Hepatocyte (in vitro differentiated cells): ENCODE results near the gene SSC5D. TPM values are rescaled to one million over a fixed set of nuclear protein-coding genes. Genes with fewer than 3 reads are reported as not detected.

Experiments
- DNase-seq: peaks from one replicate; pipeline ENCODE4 v3.0.0-alpha.2; 2016; ENCODE audit warnings: low spot score
- H2AFZ ChIP-seq: fragments of 200-600 bp; sonication (generic); 2 replicates; pipeline ENCODE4 v1.6.0; 2016; ENCODE audit warnings: antibody characterized with exemption, mild to moderate bottlenecking
- H3K27ac ChIP-seq: fragments of 200-600 bp; sonication (generic); 2 replicates; pipeline ENCODE4 v1.5.1; 2016; ENCODE audit warnings: mild to moderate bottlenecking
- H3K27me3 ChIP-seq: fragments of 200-600 bp; sonication (generic); 2 replicates; pipeline ENCODE4 v1.6.1; 2016
- H3K36me3 ChIP-seq: fragments of 200-600 bp; sonication (generic); replicated peaks from 2 replicates; pipeline ENCODE4 v1.5.1; 2016; ENCODE audit warnings: low read depth; ENCODE audit not compliant: insufficient read depth
- H3K4me1 ChIP-seq: fragments of 200-600 bp; sonication (generic); 2 replicates; pipeline ENCODE4 v1.5.1; 2016; ENCODE audit warnings: mild to moderate bottlenecking, moderate library complexity; ENCODE audit not compliant: insufficient read depth
- H3K4me2 ChIP-seq: fragments of 200-600 bp; sonication (generic); 2 replicates; pipeline ENCODE4 v1.6.0; 2016
- H3K4me3 ChIP-seq: fragments of 200-600 bp; sonication (generic); 2 replicates; pipeline ENCODE4 v1.5.1; 2016; ENCODE audit warnings: mild to moderate bottlenecking
- H3K79me2 ChIP-seq: fragments of 200-600 bp; sonication (generic); 2 replicates; pipeline ENCODE4 v1.6.0; 2017; ENCODE audit warnings: mild to moderate bottlenecking
- H3K9me2 ChIP-seq: fragments of 200-600 bp; sonication (generic); replicated peaks from 2 replicates; pipeline ENCODE4 v1.6.0; 2017; ENCODE audit warnings: mild to moderate bottlenecking; ENCODE audit not compliant: insufficient read depth
- H3K9me3 ChIP-seq: fragments of 200-600 bp; sonication (generic); 2 replicates; pipeline ENCODE4 v1.5.1; 2016; ENCODE audit warnings: low read depth, mild to moderate bottlenecking
- H4K20me1 ChIP-seq: fragments of 200-600 bp; sonication (generic); 2 replicates; pipeline ENCODE4 v1.6.0; 2016; ENCODE audit warnings: mild to moderate bottlenecking; ENCODE audit not compliant: insufficient read depth, poor library complexity, severe bottlenecking
- EZH2 ChIP-seq: fragments of 200-600 bp; sonication (generic); IDR thresholded peaks from 2 replicates; pipeline ENCODE4 v1.6.1; 2016; ENCODE audit warnings: antibody characterized with exemption, mild to moderate bottlenecking, borderline replicate concordance
- EZH2phosphoT487 ChIP-seq: fragments of 200-600 bp; sonication (generic); IDR thresholded peaks from one replicate; pipeline ENCODE4 v1.6.1; 2018; ENCODE audit warnings: antibody characterized with exemption, mild to moderate bottlenecking, low read depth, moderate library complexity; ENCODE audit not compliant: unreplicated experiment, severe bottlenecking
- WGBS: methylation state at CpG from one replicate; pipeline ENCODE4 v1.1.6; 2016; ENCODE audit warnings: low lambda C conversion rate; ENCODE audit errors: missing lambda C conversion rate; 5-methylcytosine and 5-hydroxymethylcytosine counted together
- polyA plus RNA-seq: library from polyadenylated mRNA; unstranded; fragments of >200 nt; fragmentation: Nextera tagmentation; extraction: Ambion mirVana; gene quantifications from 2 replicates; pipeline ENCODE4 v1.2.1, GENCODE V29; 2016
- total RNA-seq: library from RNA; depleted of rRNA; stranded (reverse); fragments of >200 nt; gene quantifications from 2 replicates; pipeline ENCODE4 v1.2.3, GENCODE V29; 2014
- TF ChIP-seq, protein P1 (sequence below): fragments of 200-600 bp; sonication (generic); IDR thresholded peaks from 2 replicates; pipeline ENCODE4 v1.5.1; 2016; ENCODE audit warnings: antibody characterized with exemption, mild to moderate bottlenecking; ENCODE audit not compliant: poor library complexity

Gene SSC5D
- total and polyA plus RNA-seq, 2 experiments from 2014 or later: 0.80 to 5.1 TPM

- no peak overlapping the region for H3K4me3 ChIP-seq
- TF ChIP-seq, protein P1, sequence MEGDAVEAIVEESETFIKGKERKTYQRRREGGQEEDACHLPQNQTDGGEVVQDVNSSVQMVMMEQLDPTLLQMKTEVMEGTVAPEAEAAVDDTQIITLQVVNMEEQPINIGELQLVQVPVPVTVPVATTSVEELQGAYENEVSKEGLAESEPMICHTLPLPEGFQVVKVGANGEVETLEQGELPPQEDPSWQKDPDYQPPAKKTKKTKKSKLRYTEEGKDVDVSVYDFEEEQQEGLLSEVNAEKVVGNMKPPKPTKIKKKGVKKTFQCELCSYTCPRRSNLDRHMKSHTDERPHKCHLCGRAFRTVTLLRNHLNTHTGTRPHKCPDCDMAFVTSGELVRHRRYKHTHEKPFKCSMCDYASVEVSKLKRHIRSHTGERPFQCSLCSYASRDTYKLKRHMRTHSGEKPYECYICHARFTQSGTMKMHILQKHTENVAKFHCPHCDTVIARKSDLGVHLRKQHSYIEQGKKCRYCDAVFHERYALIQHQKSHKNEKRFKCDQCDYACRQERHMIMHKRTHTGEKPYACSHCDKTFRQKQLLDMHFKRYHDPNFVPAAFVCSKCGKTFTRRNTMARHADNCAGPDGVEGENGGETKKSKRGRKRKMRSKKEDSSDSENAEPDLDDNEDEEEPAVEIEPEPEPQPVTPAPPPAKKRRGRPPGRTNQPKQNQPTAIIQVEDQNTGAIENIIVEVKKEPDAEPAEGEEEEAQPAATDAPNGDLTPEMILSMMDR: no peak
- TF ChIP-seq EZH2 (no peak), EZH2phosphoT487 (no peak)
- no peaks in the 10 kb centered on the region for H3K9me3 ChIP-seq
- H3K36me3 ChIP-seq: no peaks in the 10 kb centered on the region
- no peaks in the 10 kb centered on the region for H3K27me3 ChIP-seq
- no peak overlapping the region for H3K4me2 ChIP-seq
- no peaks in the 10 kb centered on the region for H4K20me1 ChIP-seq
- no peaks in the 10 kb centered on the region for H3K9me2 ChIP-seq
- 64% methylated on average over 15 of the region's 16 CpGs for WGBS
- H2AFZ ChIP-seq: no peak overlapping the region
- peaks cover 13% of the 10 kb centered on the region for H3K4me1 ChIP-seq
- DNase-seq: no peak
- no peak overlapping the region for H3K27ac ChIP-seq
- H3K79me2 ChIP-seq: peaks cover 14% of the 10 kb centered on the region
Observed at GRCh38 chr19:55473225-55474012, 14.8 kb upstream of the SSC5D start.

DNA sequence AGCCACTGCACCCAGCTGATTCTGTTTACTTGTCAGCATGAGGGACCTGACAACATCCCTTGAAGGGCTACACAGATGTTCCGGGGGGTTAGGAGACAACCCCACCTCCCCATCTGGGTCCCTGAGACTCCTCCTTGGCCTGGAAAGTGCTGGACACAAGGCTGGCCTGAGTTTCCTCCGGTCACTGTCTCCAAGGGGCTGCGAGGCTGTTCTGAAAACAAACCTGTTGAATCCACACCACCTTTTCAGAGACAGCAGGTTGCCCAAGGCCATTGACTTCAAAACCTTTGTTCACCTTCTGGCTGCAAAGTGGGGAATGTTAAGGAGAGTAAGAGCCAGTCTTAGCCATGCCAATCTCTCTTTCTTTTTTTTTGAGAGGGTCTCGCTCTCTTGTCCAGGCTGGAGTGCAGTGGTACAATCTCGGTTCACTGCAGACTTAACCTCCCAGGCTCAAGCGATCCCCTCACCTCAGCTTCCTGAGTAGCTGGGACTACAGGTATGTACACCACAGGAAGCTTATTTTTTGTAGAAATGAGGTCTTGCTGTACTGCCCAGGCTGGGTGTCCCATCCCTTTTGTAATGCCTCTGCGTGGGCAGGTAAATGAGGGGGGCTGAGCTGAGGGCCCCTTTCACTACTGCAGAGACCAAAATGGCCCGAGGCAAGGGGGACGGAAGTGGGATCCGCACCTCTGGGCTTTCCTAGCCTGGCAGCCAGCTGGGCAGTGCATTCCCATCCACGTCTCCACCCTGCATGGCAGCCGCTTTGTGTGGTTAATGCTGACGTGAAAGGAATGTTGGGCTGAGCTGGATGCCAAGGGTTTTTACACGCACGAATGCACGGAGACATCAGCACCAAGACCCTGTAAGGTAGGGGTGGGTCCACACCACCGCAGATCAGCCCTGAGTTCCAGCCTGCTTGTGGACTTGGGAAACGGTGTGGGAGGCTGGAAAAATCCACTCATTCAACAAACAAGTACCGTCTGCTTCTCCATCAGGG, 13.7 kb upstream of the SSC5D start:
- no peak overlapping the region for H3K4me2 ChIP-seq
- no peak for DNase-seq
- no peaks in the 10 kb centered on the region for H4K20me1 ChIP-seq
- no peaks in the 10 kb centered on the region for H3K9me2 ChIP-seq
- H2AFZ ChIP-seq: no peak overlapping the region
- H3K4me1 ChIP-seq: peaks cover 13% of the 10 kb centered on the region
- H3K79me2 ChIP-seq: peaks cover 18% of the 10 kb centered on the region
- 89% methylated on average over 18 of the region's 19 CpGs for WGBS
- H3K27ac ChIP-seq: no peak overlapping the region
- H3K9me3 ChIP-seq: no peaks in the 10 kb centered on the region
- no peaks in the 10 kb centered on the region for H3K27me3 ChIP-seq
- TF ChIP-seq EZH2 (no peak), EZH2phosphoT487 (no peak)
- TF ChIP-seq, protein P1: no peak
- no peak overlapping the region for H3K4me3 ChIP-seq
- no peaks in the 10 kb centered on the region for H3K36me3 ChIP-seq

- H3K9me3 ChIP-seq: no peaks in the 10 kb centered on the region
- peak within 1 kb of the TSS; percentile 96 for H2AFZ ChIP-seq
- H3K4me1 ChIP-seq: peaks cover 13% of the 10 kb centered on the region
- no peaks in the 10 kb centered on the region for H3K9me2 ChIP-seq
- WGBS: 2% methylated on average over 35 of the region's 61 CpGs
- peak within 1 kb of the TSS; percentile 83 for H3K4me3 ChIP-seq
- H4K20me1 ChIP-seq: no peaks in the 10 kb centered on the region
- peak within 1 kb of the TSS; percentile 91 for H3K27ac ChIP-seq
- H3K79me2 ChIP-seq: peaks cover 18% of the 10 kb centered on the region
- peak within 1 kb of the TSS; percentile 85 for H3K4me2 ChIP-seq
- TF ChIP-seq EZH2 (no peak), EZH2phosphoT487 (no peak)
- TF ChIP-seq, protein P1: no peak
- H3K36me3 ChIP-seq: no peaks in the 10 kb centered on the region
- no peaks in the 10 kb centered on the region for H3K27me3 ChIP-seq
- DNase-seq: peak; percentile 99
Observed at GRCh38 chr19:55476100-55476775, 12.0 kb upstream of the SSC5D start, which contains the start of gene ZNF628. Gene ZNF628 (plus strand): TSS chr19:55476617. CDS start chr19:55479911, 3,294 bp downstream.
